Hematopoietic multipotent progenitor cell treated with erythropoietin and hydrocortisone succinate and interleukin-3 and kit ligand, for 15 days (in vitro differentiated cells): ENCODE results near the gene TMEM255B.
"Not testable (repeated sequence)": the region's sequence is repeated elsewhere in the genome, so short reads cannot be mapped to it uniquely, and the experiment has no call there.

Experiments
- DNase-seq: peaks from one replicate; pipeline ENCODE4 v3.0.0-alpha.2; 2015; ENCODE audit warnings: low spot score

Gene TMEM255B

GRCh38 chr13:113817860-113818691 is 59.0 kb downstream of the TMEM255B start:
- DNase-seq = no peak

DNA sequence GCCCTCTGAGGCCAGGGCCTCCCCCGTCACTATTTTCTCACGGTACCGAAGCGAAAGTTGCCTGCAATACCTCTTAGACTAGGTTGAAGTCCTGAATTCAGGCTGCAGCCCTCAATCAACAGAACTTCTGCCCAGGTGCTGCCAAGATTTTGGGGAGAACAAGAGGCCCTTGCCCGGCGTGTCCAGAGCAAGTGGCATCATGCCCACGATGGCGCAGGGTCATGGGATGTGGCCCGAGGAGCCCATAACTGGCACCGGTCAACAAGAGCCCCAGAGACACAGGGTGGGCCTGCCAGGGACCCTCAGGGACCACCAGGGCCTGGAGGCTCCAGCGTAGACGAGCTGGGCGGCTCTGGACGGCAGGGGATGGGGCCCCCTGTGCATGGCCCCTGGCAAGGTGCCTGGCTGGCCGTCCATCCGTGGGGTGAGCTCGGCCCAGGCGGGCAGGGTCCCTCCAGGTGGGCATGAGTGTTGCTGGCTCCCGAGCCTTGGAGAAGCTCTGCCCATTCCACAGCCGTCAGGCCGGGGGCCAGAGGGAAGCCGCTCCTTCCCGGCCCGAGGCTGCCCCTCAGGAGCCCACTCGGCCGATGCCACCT is 59.8 kb downstream of the TMEM255B start:
- no peak for DNase-seq

DNA sequence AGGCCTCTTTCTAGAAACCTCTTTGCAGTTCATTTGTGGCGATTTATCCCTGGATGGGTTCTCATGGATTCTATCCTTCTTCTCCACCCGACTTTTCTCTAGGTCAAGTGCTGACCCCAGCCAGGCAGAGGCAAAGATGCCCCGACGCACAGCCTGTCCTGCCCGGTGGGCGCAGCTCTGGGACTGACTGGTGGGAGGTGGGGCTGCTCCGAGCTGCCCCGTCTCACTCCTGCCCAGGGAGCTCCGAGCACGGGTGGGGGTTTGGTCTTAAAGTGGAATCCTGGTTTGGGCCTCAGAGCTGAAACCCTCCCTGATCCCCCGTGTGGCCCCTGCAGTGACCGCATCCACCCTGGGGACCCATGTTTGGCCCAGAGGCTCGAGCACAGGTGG is 60.3 kb downstream of the TMEM255B start:
- DNase-seq = no peak

- DNase-seq = no peak
Measured at GRCh38 chr13:113819731-113820715, 61.0 kb downstream of the TMEM255B start.

DNA sequence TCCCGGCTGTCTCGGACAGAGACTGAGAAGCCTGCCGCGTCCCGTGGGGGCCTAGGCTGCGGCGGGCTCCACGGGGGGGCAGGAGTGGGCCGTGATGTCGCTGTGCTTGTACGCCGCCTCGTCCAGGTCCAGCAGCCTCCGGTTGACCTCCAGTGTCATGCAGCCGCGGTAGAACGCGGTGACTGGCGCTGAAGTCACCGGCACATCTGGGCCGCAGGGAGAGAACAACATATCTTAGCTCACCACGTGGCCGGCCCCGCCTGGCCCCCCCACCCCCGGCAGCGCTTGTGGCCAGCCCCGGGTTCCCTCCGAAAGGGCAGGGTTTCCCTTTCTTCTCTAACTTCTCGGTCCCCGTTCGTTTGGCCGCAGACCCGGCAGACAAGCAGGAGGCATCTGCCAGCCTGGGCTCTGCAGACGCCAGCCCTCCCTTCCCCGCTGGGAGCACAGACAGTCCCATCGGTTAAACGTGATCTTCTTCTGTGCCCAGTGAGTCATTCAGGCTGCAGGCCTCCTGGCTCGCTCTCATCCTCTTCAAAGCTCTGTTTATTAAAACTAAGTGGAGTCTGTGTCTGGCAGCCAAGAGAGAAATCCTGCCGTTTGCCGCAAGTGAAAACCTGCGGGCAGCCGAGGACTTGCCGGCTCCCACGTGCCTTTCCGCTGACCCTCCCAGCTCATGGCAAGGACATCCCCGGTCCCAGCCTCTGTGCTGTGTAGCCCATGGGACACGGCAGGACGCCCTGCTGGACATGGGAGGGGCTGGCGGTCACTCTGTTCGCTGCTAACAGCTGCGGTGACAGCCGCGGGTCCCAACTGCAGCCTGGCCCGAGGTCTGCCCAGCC is 62.0 kb downstream of the TMEM255B start:
- DNase-seq = no peak

DNA sequence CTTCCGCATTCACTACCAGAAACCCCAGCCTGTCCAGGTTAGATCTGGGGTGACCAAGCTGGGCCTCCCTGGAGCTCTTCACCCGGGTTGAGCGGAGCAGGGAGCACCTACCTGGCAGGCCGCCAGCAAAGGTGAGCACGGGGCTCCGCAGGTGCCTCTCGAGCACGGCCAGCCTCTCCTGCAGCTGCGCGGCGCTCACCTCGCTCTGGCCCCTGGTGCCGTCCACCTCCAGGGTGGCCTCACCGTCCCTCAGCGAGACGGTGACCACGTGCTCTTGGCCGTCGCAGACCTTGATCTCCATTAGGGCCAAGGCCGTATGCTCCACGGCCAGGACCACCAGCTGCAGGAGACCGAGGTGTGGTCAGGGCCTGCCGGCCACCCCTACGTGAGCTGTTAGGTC is 62.8 kb downstream of the TMEM255B start:
- no peak for DNase-seq

- DNase-seq = no peak
Measured at GRCh38 chr13:113822266-113822665, 63.2 kb downstream of the TMEM255B start.

DNA sequence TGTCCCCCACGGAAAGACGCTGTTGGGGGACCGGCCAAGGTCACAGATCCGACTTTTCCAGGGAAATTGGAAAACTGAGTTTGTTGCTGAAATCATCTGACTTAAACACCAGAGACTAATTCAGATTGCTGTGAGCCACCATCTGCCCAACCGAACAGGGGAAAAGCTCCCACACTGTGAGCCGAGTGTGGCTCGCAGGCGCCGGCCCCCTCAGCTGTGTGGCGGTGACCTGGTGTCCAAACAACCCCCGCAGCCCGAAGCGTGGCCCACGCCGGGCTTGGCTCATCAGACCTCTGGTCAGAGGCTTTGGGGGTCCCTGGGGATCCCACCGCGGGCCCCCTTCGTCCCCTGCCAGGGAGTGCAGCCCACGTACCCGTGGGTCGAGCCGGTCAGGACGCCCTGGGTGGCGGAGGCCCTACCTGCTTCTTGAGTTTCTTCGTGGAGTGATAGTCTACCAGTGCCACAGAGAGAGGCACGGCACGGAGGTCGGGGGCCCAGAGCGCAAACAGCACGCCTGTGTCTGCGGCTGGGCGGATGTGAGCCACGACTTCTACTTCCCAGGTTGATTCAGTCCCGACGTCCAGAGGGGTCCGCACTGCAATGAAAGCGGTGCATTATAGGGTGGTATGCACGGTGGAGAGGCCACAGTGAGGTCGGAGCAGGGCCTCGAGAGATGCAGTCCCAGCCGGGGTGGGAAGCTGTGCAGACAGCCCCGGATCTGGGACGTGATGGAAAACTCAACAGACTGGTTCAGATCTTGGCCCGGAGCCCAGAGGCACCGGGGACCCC is 64.1 kb downstream of the TMEM255B start:
- no peak for DNase-seq

DNA sequence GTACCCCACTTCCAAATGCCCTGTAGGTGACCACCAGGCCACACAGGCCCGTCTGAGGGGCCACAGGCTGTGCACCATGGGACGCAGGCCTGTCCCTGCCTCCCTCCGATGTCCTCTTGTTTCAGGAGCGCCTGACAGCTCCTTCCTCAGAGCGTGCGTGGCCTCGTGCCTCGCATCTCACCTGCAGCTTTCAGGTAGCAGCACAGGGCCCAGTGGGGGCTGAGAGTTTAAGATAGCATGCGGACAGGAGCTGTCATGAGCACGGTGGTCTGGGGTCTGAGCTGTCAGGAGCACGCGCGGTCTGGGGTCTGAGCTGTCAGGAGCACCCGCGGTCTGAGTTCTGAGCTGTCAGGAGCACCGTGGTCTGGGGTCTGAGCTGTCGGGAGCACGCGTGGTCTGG is 64.7 kb downstream of the TMEM255B start:
- DNase-seq = no peak

DNA sequence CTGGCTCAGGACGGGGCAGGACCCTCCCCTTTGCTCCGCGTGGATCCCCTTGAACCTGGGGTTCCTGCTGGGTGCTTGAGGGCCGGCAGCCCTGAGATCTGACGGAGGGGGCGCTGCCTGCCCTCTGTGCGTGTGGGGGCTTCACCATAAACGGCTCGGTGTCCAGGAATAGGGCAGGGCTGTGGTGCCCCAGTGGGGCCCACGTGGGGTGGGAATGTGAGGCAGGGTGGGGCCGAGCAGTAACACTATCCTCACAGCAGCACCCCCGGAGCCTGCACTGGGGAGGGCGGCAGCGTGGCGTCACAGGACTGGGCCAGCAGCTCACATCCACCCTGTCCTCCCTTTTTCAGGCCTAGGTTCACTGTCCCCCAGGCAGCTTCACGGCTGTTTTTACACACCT is 66.8 kb downstream of the TMEM255B start:
- no peak for DNase-seq

- not testable (repeated sequence) for DNase-seq
Measured at GRCh38 chr13:113826446-113826845, 67.4 kb downstream of the TMEM255B start.

DNA sequence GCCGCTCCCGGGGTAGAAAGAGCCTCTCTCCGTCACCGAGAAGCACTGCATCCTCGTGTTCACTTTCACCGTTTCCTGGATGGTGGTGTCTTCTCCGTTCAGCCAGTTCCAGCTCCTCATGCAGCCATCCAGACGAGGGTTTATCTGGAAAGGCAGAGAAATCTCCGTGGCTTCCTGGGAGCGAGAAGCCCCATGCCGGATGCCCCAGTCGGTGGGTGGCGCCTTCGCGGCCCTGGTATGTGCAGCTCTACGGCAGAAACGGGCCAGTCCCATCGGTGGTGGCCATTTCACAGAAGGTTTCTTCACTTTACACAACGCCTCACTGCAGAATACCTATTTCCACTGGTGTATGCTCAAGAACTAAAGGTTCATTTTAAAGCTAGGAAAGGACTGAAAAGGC is 68.0 kb downstream of the TMEM255B start:
- DNase-seq = no peak

- DNase-seq = no peak
Measured at GRCh38 chr13:113828282-113828825, 69.3 kb downstream of the TMEM255B start.

DNA sequence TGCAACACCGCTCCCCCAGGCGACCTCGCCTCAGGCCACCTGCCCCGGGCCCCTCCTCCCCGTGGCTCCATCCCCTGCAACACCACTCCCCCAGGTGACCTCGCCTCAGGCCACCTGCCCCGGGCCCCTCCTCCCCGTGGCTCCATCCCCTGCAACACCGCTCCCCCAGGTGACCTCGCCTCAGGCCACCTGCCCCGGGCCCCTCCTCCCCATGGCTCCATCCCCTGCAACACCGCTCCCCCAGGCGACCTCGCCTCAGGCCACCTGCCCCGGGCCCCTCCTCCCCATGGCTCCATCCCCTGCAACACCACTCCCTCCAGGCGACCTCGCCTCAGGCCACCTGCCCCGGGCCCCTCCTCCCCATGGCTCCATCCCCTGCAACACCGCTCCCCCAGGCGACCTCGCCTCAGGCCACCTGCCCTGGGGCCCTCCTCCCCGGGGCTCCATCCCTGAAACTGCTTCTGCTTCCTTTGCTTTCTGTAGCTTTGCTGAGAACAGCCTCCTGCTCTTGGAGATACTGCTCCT is 71.5 kb downstream of the TMEM255B start:
- DNase-seq = not testable (repeated sequence)

GRCh38 chr13:113831061-113831460 is 72.0 kb downstream of the TMEM255B start:
- DNase-seq = no peak

DNA sequence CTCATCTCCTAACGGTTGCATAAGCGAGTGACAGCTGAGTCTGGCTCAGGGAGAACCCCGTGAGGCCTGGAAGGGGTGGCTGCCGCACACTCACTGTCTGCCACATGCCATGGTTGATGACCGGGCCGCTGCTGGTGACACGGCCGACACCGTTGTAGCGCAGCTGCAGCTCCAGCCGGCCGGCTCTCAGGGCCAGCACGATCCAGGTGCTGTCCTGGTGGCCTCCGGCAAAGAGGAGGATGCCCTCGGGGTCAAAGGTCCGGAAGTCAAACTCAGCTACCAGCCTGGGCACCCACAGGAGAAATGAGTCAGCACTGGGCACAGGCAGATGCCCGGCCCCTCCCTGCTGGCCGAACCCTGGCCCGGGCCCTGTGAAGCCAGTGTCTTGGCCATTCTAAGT is 73.2 kb downstream of the TMEM255B start:
- no peak for DNase-seq

DNA sequence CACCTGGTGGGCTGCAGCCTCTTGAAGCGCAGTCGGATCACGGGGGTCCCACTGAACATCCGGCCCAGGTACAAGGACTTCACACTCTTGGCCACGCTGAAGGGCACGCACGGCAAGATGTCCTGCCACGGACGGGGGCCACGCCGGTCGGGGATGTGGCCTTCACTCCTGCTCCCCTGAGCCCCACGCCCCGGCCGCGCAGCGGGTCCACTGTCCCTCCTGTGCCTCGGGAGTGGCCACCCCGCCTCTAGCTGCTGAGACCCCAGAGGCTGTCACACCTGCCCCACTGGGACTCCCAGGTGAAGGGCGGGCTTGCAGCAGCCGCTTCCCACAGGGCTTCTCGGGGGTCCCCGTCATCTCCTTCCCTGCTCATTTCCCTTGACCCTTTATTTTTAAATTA is 73.6 kb downstream of the TMEM255B start:
- no peak for DNase-seq

DNA sequence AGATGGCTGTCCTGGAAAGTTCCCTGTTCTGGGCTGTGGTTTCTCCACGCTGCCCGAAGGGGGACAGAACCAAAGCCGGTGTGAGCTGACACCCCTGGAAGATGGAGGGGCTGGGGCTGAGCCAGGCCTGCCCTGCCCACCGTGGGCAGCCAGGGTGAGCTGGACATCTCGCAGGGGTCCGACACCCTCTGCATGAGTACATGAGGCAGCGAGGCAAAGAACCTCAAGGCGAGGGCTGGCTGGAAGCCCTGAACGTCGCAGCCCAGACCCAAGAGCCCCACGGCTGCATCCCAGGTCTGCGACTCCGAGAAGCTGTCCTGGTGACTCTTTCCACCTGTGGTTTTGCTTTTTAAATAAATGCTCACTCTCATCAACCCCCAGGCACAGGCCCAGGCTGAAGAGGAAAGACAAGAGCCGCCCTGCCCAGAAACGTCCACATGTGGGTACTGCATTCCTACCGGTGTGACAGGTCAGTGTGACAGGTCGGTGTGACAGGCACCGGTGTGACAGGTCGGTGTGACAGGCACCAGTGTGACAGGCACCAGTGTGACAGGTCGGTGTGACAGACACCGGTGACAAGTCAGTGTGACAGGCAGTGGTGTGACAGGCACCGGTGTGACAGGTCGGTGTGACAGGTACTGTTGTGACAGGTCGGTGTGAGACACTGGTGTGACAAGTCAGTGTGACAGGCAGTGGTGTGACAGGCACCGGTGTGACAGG is 74.2 kb downstream of the TMEM255B start:
- DNase-seq = no peak

- DNase-seq = not testable (repeated sequence)
Measured at GRCh38 chr13:113834006-113834405, 75.0 kb downstream of the TMEM255B start.
